WTC11 (cell line): ENCODE data around the gene SMURF1. TPM values are rescaled to one million over a fixed set of nuclear protein-coding genes. Genes with fewer than 3 reads are reported as not detected.

Experiments
- ATAC-seq: fragments of 200-7000 bp; cut with Tn5 transposase; 2 replicates; pipeline ENCODE4 v1.10.0; 2021; ENCODE audit warnings: mild to moderate bottlenecking, moderate library complexity
- CTCF ChIA-PET: fragments of 300-600 bp; sonication (Branson Sonifier 250); formaldehyde crosslinking; loops from one replicate; lab custom pipeline; 2021; ENCODE audit warnings: antibody characterized with exemption; lab: Charles Lee
- POLR2A ChIA-PET: fragments of 350-600 bp; sonication (Branson Sonifier 250); formaldehyde crosslinking; loops from one replicate; lab custom pipeline; 2021; ENCODE audit warnings: antibody characterized with exemption; lab: Charles Lee
- DNase-seq: peaks from one replicate; pipeline ENCODE4 v3.0.0; 2021; ENCODE audit warnings: low spot score
- H3K27ac Mint-ChIP-seq: 2 replicates; pipeline ENCODE4 v1.8.0; 2021; ENCODE audit warnings: mixed read lengths
- H3K27me3 Mint-ChIP-seq: 2 replicates; pipeline ENCODE4 v1.8.0; 2021; ENCODE audit warnings: low read depth, mild to moderate bottlenecking, moderate library complexity, mixed read lengths
- H3K36me3 Mint-ChIP-seq: 2 replicates; pipeline ENCODE4 v1.8.0; 2021; ENCODE audit warnings: mixed read lengths
- H3K4me1 Mint-ChIP-seq: 2 replicates; pipeline ENCODE4 v1.8.0; 2022; ENCODE audit warnings: mixed read lengths
- H3K4me3 Mint-ChIP-seq: 2 replicates; pipeline ENCODE4 v1.8.0; 2021; ENCODE audit warnings: mild to moderate bottlenecking, moderate library complexity, mixed read lengths
- H3K9me3 Mint-ChIP-seq: 2 replicates; pipeline ENCODE4 v1.8.0; 2021; ENCODE audit warnings: mixed read lengths
- ARID4B ChIP-seq: sonication (generic); formaldehyde crosslinking; IDR thresholded peaks from 2 replicates; pipeline ENCODE4 v1.8.0; 2023; ENCODE audit warnings: missing genetic modification reagents, mild to moderate bottlenecking, borderline replicate concordance
- ELF4 ChIP-seq: sonication (generic); formaldehyde crosslinking; IDR thresholded peaks from 2 replicates; pipeline ENCODE4 v1.8.1; 2022; ENCODE audit warnings: low read depth, mild to moderate bottlenecking, moderate library complexity, missing genetic modification reagents
- EMX1 ChIP-seq: fragments of 250-450 bp; sonication (Bioruptor Pico); IDR thresholded peaks from 2 replicates; pipeline ENCODE4 v1.8.0; 2021; ENCODE audit warnings: mild to moderate bottlenecking
- FOXK1 ChIP-seq: sonication (generic); formaldehyde crosslinking; IDR thresholded peaks from 2 replicates; pipeline ENCODE4 v1.8.0; 2022; ENCODE audit warnings: mild to moderate bottlenecking, moderate library complexity, missing genetic modification reagents
- FOXP1 ChIP-seq: sonication (generic); formaldehyde crosslinking; IDR thresholded peaks from 2 replicates; pipeline ENCODE4 v1.8.0; 2022; ENCODE audit warnings: missing genetic modification reagents, mild to moderate bottlenecking, moderate library complexity, borderline replicate concordance
- KAT7 ChIP-seq: sonication (generic); formaldehyde crosslinking; IDR thresholded peaks from 2 replicates; pipeline ENCODE4 v1.8.1; 2023; ENCODE audit warnings: missing genetic modification reagents, mild to moderate bottlenecking, borderline replicate concordance
- NFYB ChIP-seq: sonication (generic); formaldehyde crosslinking; conservative IDR thresholded peaks from 2 replicates; pipeline ENCODE4 v1.8.0; 2022; ENCODE audit warnings: low read depth, missing genetic modification reagents
- OVOL2 ChIP-seq: fragments of 250-450 bp; sonication (Bioruptor Pico); IDR thresholded peaks from 2 replicates; pipeline ENCODE4 v1.9.0; 2021; ENCODE audit warnings: mild to moderate bottlenecking, borderline replicate concordance
- RELA ChIP-seq: sonication (generic); formaldehyde crosslinking; IDR thresholded peaks from 2 replicates; pipeline ENCODE4 v1.8.1; 2022; ENCODE audit warnings: missing genetic modification reagents, mild to moderate bottlenecking, borderline replicate concordance
- SMAD3 ChIP-seq: sonication (generic); formaldehyde crosslinking; IDR thresholded peaks from 2 replicates; pipeline ENCODE4 v1.8.0; 2022; ENCODE audit warnings: missing genetic modification reagents, mild to moderate bottlenecking, borderline replicate concordance
- SMAD4 ChIP-seq: sonication (generic); formaldehyde crosslinking; IDR thresholded peaks from 2 replicates; pipeline ENCODE4 v1.8.0; 2022; ENCODE audit warnings: mild to moderate bottlenecking, missing genetic modification reagents
- SP1 ChIP-seq: sonication (generic); formaldehyde crosslinking; conservative IDR thresholded peaks from 2 replicates; pipeline ENCODE4 v1.8.1; 2022; ENCODE audit warnings: missing genetic modification reagents
- TCF7 ChIP-seq: sonication (generic); formaldehyde crosslinking; IDR thresholded peaks from 2 replicates; pipeline ENCODE4 v1.8.0; 2022; ENCODE audit warnings: mild to moderate bottlenecking, low read depth, missing genetic modification reagents, moderate library complexity
- TEAD4 ChIP-seq: sonication (generic); formaldehyde crosslinking; IDR thresholded peaks from 2 replicates; pipeline ENCODE4 v1.8.0; 2022; ENCODE audit warnings: mild to moderate bottlenecking, missing genetic modification reagents
- ZBTB21 ChIP-seq: sonication (generic); formaldehyde crosslinking; IDR thresholded peaks from 2 replicates; pipeline ENCODE4 v1.8.1; 2023; ENCODE audit warnings: mild to moderate bottlenecking, missing genetic modification reagents, borderline replicate concordance
- ZNF121 ChIP-seq: sonication (generic); formaldehyde crosslinking; IDR thresholded peaks from 2 replicates; pipeline ENCODE4 v1.8.0; 2023; ENCODE audit warnings: missing genetic modification reagents
- ZNF138 ChIP-seq: sonication (generic); formaldehyde crosslinking; conservative IDR thresholded peaks from 2 replicates; pipeline ENCODE4 v1.8.1; 2022; ENCODE audit warnings: mild to moderate bottlenecking, moderate library complexity, missing genetic modification reagents
- ZNF263 ChIP-seq: sonication (generic); formaldehyde crosslinking; IDR thresholded peaks from 2 replicates; pipeline ENCODE4 v1.8.1; 2022; ENCODE audit warnings: low read depth, mild to moderate bottlenecking, moderate library complexity, missing genetic modification reagents
- ZNF423 ChIP-seq: fragments of 250-450 bp; sonication (Bioruptor Pico); IDR thresholded peaks from 2 replicates; pipeline ENCODE4 v2.1.2; 2022; ENCODE audit warnings: mild to moderate bottlenecking, moderate library complexity
- total RNA-seq: library from RNA; stranded (reverse); gene quantifications from 3 replicates; pipeline ENCODE4 v1.2.3, GENCODE V29; 2021
- TF ChIP-seq, protein P1 (sequence below): sonication (generic); formaldehyde crosslinking; IDR thresholded peaks from 2 replicates; pipeline ENCODE4 v1.8.1; 2023; ENCODE audit warnings: mild to moderate bottlenecking, missing genetic modification reagents, moderate library complexity
- TF ChIP-seq, protein P2 (sequence below): fragments of 250-450 bp; sonication (Bioruptor Pico); IDR thresholded peaks from 2 replicates; pipeline ENCODE4 v1.9.0; 2021; ENCODE audit warnings: mild to moderate bottlenecking
- TF ChIP-seq, protein P3 (sequence below): sonication (generic); formaldehyde crosslinking; IDR thresholded peaks from 2 replicates; pipeline ENCODE4 v1.8.1; 2023; ENCODE audit warnings: mild to moderate bottlenecking, missing genetic modification reagents

The SMURF1 gene
- total RNA-seq, 1 experiment from 2014 or later = 23.2 TPM

- TF ChIP-seq TEAD4 (CRISPR knock-in tag) = no peak
Measured at GRCh38 chr7:99072126-99072525, 71.8 kb downstream of the SMURF1 start (continued).

GRCh38 chr7:99070361-99070760 lies 73.5 kb downstream of the SMURF1 start:
- no peak overlapping the region for H3K27ac Mint-ChIP-seq
- POLR2A ChIA-PET = no interaction called here

GRCh38 chr7:99061001-99061776 lies 82.7 kb downstream of the SMURF1 start:
- Mint-ChIP-seq H3K4me1 (no peaks in the 10 kb centered on the region), H3K27ac (no peak overlapping the region), H3K27me3 (no peaks in the 10 kb centered on the region), H3K9me3 (no peaks in the 10 kb centered on the region), H3K36me3 (peaks cover 11% of the 10 kb centered on the region; the same call in 1 of the 2 replicates), H3K4me3 (no peak overlapping the region)
- CTCF ChIA-PET = no interaction called here
- POLR2A ChIA-PET = no interaction called here
- no peak for TF ChIP-seq KAT7 (CRISPR knock-in tag)
- TF ChIP-seq FOXK1 (CRISPR knock-in tag) = no peak
- no peak for TF ChIP-seq FOXP1
- no peak for TF ChIP-seq EMX1 (CRISPR knock-in tag)
- TF ChIP-seq, protein P1, sequence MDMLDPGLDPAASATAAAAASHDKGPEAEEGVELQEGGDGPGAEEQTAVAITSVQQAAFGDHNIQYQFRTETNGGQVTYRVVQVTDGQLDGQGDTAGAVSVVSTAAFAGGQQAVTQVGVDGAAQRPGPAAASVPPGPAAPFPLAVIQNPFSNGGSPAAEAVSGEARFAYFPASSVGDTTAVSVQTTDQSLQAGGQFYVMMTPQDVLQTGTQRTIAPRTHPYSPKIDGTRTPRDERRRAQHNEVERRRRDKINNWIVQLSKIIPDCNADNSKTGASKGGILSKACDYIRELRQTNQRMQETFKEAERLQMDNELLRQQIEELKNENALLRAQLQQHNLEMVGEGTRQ = no peak
- TF ChIP-seq, protein P2, sequence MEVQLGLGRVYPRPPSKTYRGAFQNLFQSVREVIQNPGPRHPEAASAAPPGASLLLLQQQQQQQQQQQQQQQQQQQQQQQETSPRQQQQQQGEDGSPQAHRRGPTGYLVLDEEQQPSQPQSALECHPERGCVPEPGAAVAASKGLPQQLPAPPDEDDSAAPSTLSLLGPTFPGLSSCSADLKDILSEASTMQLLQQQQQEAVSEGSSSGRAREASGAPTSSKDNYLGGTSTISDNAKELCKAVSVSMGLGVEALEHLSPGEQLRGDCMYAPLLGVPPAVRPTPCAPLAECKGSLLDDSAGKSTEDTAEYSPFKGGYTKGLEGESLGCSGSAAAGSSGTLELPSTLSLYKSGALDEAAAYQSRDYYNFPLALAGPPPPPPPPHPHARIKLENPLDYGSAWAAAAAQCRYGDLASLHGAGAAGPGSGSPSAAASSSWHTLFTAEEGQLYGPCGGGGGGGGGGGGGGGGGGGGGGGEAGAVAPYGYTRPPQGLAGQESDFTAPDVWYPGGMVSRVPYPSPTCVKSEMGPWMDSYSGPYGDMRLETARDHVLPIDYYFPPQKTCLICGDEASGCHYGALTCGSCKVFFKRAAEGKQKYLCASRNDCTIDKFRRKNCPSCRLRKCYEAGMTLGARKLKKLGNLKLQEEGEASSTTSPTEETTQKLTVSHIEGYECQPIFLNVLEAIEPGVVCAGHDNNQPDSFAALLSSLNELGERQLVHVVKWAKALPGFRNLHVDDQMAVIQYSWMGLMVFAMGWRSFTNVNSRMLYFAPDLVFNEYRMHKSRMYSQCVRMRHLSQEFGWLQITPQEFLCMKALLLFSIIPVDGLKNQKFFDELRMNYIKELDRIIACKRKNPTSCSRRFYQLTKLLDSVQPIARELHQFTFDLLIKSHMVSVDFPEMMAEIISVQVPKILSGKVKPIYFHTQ (CRISPR knock-in tag) = no peak
- DNase-seq (no peak), ATAC-seq (no peak)

More at GRCh38 chr7:99070361-99070760, 73.5 kb downstream of the SMURF1 start:
- no peaks in the 10 kb centered on the region for H3K36me3 Mint-ChIP-seq
- no peaks in the 10 kb centered on the region for H3K27me3 Mint-ChIP-seq
- H3K4me1 Mint-ChIP-seq = peaks cover 6% of the 10 kb centered on the region; the same call in 1 of the 2 replicates
- H3K9me3 Mint-ChIP-seq = peaks cover 7% of the 10 kb centered on the region
- CTCF ChIA-PET = no interaction called here
- TF ChIP-seq SMAD3 (no peak), SMAD4 (CRISPR knock-in tag) (no peak), FOXP1 (no peak)
- TF ChIP-seq, all 79 proteins: peak for 0
- H3K4me3 Mint-ChIP-seq = no peak overlapping the region
- DNase-seq (no peak), ATAC-seq (no peak)

DNA sequence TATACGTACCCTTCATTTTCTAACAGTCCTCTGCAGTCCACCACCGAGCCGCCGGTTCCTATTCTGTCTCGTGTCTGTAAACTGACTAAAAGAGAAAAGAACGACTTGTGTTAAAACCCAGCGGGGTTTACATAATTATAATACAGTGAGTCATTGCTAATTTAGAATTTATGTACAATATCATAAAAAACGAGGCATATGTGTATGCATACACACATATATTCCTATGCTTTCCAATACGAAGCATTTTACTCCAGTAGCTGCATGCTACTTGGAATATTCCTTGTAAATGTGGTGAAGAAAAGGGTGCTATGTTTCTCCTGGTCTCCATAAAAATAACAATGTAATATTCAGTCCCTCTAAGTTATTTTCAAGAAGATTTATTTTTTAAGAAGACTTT lies 89.1 kb downstream of the SMURF1 start:
- ChIA-PET POLR2A (no interaction called here), CTCF (no interaction called here)
- H3K36me3 Mint-ChIP-seq = peaks cover 55% of the 10 kb centered on the region
- H3K27ac Mint-ChIP-seq = no peak overlapping the region
- no peak overlapping the region for H3K4me3 Mint-ChIP-seq
- no peaks in the 10 kb centered on the region for H3K4me1 Mint-ChIP-seq
- DNase-seq (no peak), ATAC-seq (no peak)
- no peaks in the 10 kb centered on the region for H3K9me3 Mint-ChIP-seq
- no peaks in the 10 kb centered on the region for H3K27me3 Mint-ChIP-seq
- no peak for TF ChIP-seq ZBTB21
- TF ChIP-seq TCF7 = no peak
- no peak for TF ChIP-seq OVOL2 (CRISPR knock-in tag)
- no peak for TF ChIP-seq ARID4B (CRISPR knock-in tag)
- TF ChIP-seq RELA (CRISPR knock-in tag) = no peak
- no peak for TF ChIP-seq NFYB (CRISPR knock-in tag)
- TF ChIP-seq, protein P3, sequence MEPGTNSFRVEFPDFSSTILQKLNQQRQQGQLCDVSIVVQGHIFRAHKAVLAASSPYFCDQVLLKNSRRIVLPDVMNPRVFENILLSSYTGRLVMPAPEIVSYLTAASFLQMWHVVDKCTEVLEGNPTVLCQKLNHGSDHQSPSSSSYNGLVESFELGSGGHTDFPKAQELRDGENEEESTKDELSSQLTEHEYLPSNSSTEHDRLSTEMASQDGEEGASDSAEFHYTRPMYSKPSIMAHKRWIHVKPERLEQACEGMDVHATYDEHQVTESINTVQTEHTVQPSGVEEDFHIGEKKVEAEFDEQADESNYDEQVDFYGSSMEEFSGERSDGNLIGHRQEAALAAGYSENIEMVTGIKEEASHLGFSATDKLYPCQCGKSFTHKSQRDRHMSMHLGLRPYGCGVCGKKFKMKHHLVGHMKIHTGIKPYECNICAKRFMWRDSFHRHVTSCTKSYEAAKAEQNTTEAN (CRISPR knock-in tag) = no peak
- TF ChIP-seq ZNF121 = no peak
- no peak for TF ChIP-seq SP1
- no peak for TF ChIP-seq ELF4 (CRISPR knock-in tag)
- no peak for TF ChIP-seq ZNF263 (CRISPR knock-in tag)
- TF ChIP-seq ZNF138 = no peak
- TF ChIP-seq KAT7 (CRISPR knock-in tag) = no peak
- no peak for TF ChIP-seq ZNF423 (CRISPR knock-in tag)
